Nephron progenitor cell (in vitro differentiated cells): ENCODE data around the gene EPS15.
"Not testable (repeated sequence)": the region's sequence is repeated elsewhere in the genome, so short reads cannot be mapped to it uniquely, and the experiment has no call there.

Source experiments
- DNase-seq: peaks from one replicate; pipeline ENCODE4 v3.0.0; 2021
- H3K27ac Mint-ChIP-seq: 2 replicates; pipeline ENCODE4 v1.8.0; 2021; ENCODE audit warnings: mild to moderate bottlenecking, moderate library complexity, mixed read lengths
- H3K27me3 Mint-ChIP-seq: 2 replicates; pipeline ENCODE4 v1.8.0; 2021; ENCODE audit warnings: mild to moderate bottlenecking, low read depth, mixed read lengths; ENCODE audit not compliant: poor library complexity
- H3K36me3 Mint-ChIP-seq: 2 replicates; pipeline ENCODE4 v1.8.0; 2021; ENCODE audit warnings: low read depth, mixed read lengths
- H3K4me1 Mint-ChIP-seq: 2 replicates; pipeline ENCODE4 v1.8.0; 2021; ENCODE audit warnings: mixed read lengths
- H3K4me3 Mint-ChIP-seq: 2 replicates; pipeline ENCODE4 v1.8.0; 2021; ENCODE audit warnings: mild to moderate bottlenecking, moderate library complexity, mixed read lengths
- H3K9me3 Mint-ChIP-seq: 2 replicates; pipeline ENCODE4 v1.8.0; 2021; ENCODE audit warnings: mild to moderate bottlenecking, moderate library complexity, mixed read lengths
- CTCF ChIP-seq: fragments of 200-600 bp; sonication (generic); IDR thresholded peaks from 2 replicates; pipeline ENCODE4 v1.5.0; 2021; ENCODE audit warnings: antibody characterized with exemption

The EPS15 gene

GRCh38 chr1:51487628-51488027 lies 31.4 kb downstream of the EPS15 start:
- Mint-ChIP-seq H3K27me3 (no peaks in the 10 kb centered on the region), H3K36me3 (peaks cover 13% of the 10 kb centered on the region), H3K4me3 (no peak overlapping the region), H3K4me1 (no peaks in the 10 kb centered on the region), H3K9me3 (no peaks in the 10 kb centered on the region), H3K27ac (no peak overlapping the region)
- TF ChIP-seq CTCF, result no peak
- no peak for DNase-seq

GRCh38 chr1:51484591-51484990 lies 34.5 kb downstream of the EPS15 start:
- H3K9me3 Mint-ChIP-seq, result peaks cover 3% of the 10 kb centered on the region
- H3K4me1 Mint-ChIP-seq, result no peaks in the 10 kb centered on the region
- no peaks in the 10 kb centered on the region for H3K27me3 Mint-ChIP-seq
- H3K27ac Mint-ChIP-seq, result no peak overlapping the region
- peaks cover 39% of the 10 kb centered on the region for H3K36me3 Mint-ChIP-seq
- TF ChIP-seq CTCF, result no peak
- H3K4me3 Mint-ChIP-seq, result no peak overlapping the region
- no peak for DNase-seq

- no peaks in the 10 kb centered on the region for H3K4me1 Mint-ChIP-seq
- no peak overlapping the region for H3K27ac Mint-ChIP-seq
- H3K36me3 Mint-ChIP-seq, result peaks cover 52% of the 10 kb centered on the region
- DNase-seq, result no peak
- TF ChIP-seq CTCF, result no peak
- H3K27me3 Mint-ChIP-seq, result peaks cover 3% of the 10 kb centered on the region
- peaks cover 13% of the 10 kb centered on the region for H3K9me3 Mint-ChIP-seq
- no peak overlapping the region for H3K4me3 Mint-ChIP-seq
Observed at GRCh38 chr1:51482881-51483280, 36.2 kb downstream of the EPS15 start.

- H3K27me3 Mint-ChIP-seq, H3K4me3 Mint-ChIP-seq, DNase-seq, H3K27ac Mint-ChIP-seq, H3K4me1 Mint-ChIP-seq: not testable (repeated sequence)
- Mint-ChIP-seq H3K36me3 (peaks cover 51% of the 10 kb centered on the region), H3K9me3 (peaks cover 29% of the 10 kb centered on the region)
Observed at GRCh38 chr1:51474832-51475620, 44.0 kb downstream of the EPS15 start.

- Mint-ChIP-seq H3K27me3 (no peaks in the 10 kb centered on the region), H3K27ac (no peak overlapping the region), H3K9me3 (peaks cover 17% of the 10 kb centered on the region), H3K4me3 (no peak overlapping the region), H3K4me1 (no peaks in the 10 kb centered on the region), H3K36me3 (peaks cover 36% of the 10 kb centered on the region)
- TF ChIP-seq CTCF, result no peak
- DNase-seq, result no peak
Observed at GRCh38 chr1:51473331-51474115, 45.5 kb downstream of the EPS15 start.

GRCh38 chr1:51472359-51472758 lies 46.7 kb downstream of the EPS15 start:
- Mint-ChIP-seq H3K9me3 (peaks cover 14% of the 10 kb centered on the region), H3K4me1 (no peaks in the 10 kb centered on the region), H3K27ac (no peak overlapping the region), H3K36me3 (peaks cover 32% of the 10 kb centered on the region), H3K4me3 (no peak overlapping the region), H3K27me3 (no peaks in the 10 kb centered on the region)
- no peak for TF ChIP-seq CTCF
- DNase-seq, result no peak
